GM19324 (cell line): Measurements from ENCODE around the gene NUP93.
"Not testable (repeated sequence)": the region's sequence is repeated elsewhere in the genome, so short reads cannot be mapped to it uniquely, and the experiment has no call there.

Source experiments
- ATAC-seq: cut with Tn5 transposase; IDR thresholded peaks from one replicate; pipeline ENCODE4 v1.9.1; 2021; ENCODE audit warnings: mild to moderate bottlenecking, moderate library complexity; ENCODE audit not compliant: unreplicated experiment, low FRiP score

The NUP93 gene

GRCh38 chr16:56807011-56807675, 77.2 kb downstream of the NUP93 start:
- no peak for ATAC-seq

GRCh38 chr16:56807676-56808067, 77.7 kb downstream of the NUP93 start:
- ATAC-seq: not testable (repeated sequence)

- no peak for ATAC-seq
Measured at GRCh38 chr16:56810954-56811353, 81.0 kb downstream of the NUP93 start.

- ATAC-seq: not testable (repeated sequence)
Measured at GRCh38 chr16:56811602-56812001, 81.7 kb downstream of the NUP93 start.

GRCh38 chr16:56812884-56813283, 83.0 kb downstream of the NUP93 start:
- no peak for ATAC-seq

- no peak for ATAC-seq
Measured at GRCh38 chr16:56814537-56815432, 84.9 kb downstream of the NUP93 start.

- ATAC-seq: no peak
Measured at GRCh38 chr16:56815721-56816120, 85.8 kb downstream of the NUP93 start.

- no peak for ATAC-seq
Measured at GRCh38 chr16:56817056-56817455, 87.1 kb downstream of the NUP93 start.

- ATAC-seq: no peak
Measured at GRCh38 chr16:56817938-56818337, 88.0 kb downstream of the NUP93 start.

GRCh38 chr16:56823081-56823733, 93.3 kb downstream of the NUP93 start:
- ATAC-seq: no peak

- no peak for ATAC-seq
Measured at GRCh38 chr16:56824331-56824730, 94.4 kb downstream of the NUP93 start.

- ATAC-seq: no peak
Measured at GRCh38 chr16:56824804-56825203, 94.9 kb downstream of the NUP93 start.

GRCh38 chr16:56825826-56826225, 95.9 kb downstream of the NUP93 start:
- ATAC-seq: no peak

GRCh38 chr16:56828647-56829046, 98.7 kb downstream of the NUP93 start:
- ATAC-seq: no peak

GRCh38 chr16:56830669-56831068, 100.7 kb downstream of the NUP93 start:
- no peak for ATAC-seq

GRCh38 chr16:56832768-56833167, 102.8 kb downstream of the NUP93 start:
- no peak for ATAC-seq

GRCh38 chr16:56833243-56833970, 103.5 kb downstream of the NUP93 start:
- no peak for ATAC-seq

- no peak for ATAC-seq
Measured at GRCh38 chr16:56835320-56835719, 105.4 kb downstream of the NUP93 start.

GRCh38 chr16:56836410-56837230, 106.7 kb downstream of the NUP93 start:
- no peak for ATAC-seq
